Measurements from ENCODE around the gene GGNBP2. TPM values are rescaled to one million over a fixed set of nuclear protein-coding genes. Genes with fewer than 3 reads are reported as not detected.

GGNBP2 gene
- total and polyA plus RNA-seq, 2 of the 8 experiments (the other 6 are each of a cell fraction or from before 2014, with no cell fraction given), result 29.2 to 35.8 TPM

GRCh38 chr17:36597866-36598777 lies 53.4 kb downstream of the GGNBP2 start:
- Histone ChIP-seq H2BK120ac (replicated peaks; ENCODE audit: low read depth, low read length) (no peak overlapping the region), H3K79me2 (ENCODE audit: control insufficient read depth in 1 of 2, insufficient read depth in 2 of 2, low read length in 2 of 2) (peaks cover 2 to 16% of the 10 kb centered on the region in 2 experiments; a peak in 3 of 4 replicates), H2AFZ (ENCODE audit: low read length) (no peak overlapping the region), H4K5ac (ENCODE audit: insufficient read length, low read depth, low read length) (no peak overlapping the region), H3K18ac (ENCODE audit: extremely low read depth, low read length) (no peak overlapping the region), H2BK5ac (ENCODE audit: low read depth, low read length) (no peak overlapping the region), H3K9me3 (ENCODE audit: insufficient read depth in 2 of 2, low read depth in 1 of 2, low read length in 1 of 2) (no peaks in the 10 kb centered on the region), H2BK15ac (ENCODE audit: low read length) (no peak overlapping the region), H2BK12ac (ENCODE audit: low read depth, low read length) (no peak overlapping the region), H3K23ac (ENCODE audit: insufficient read length) (no peak overlapping the region), H4K91ac (replicated peaks; ENCODE audit: insufficient read length, low read length) (no peak overlapping the region), H3K27ac (ENCODE audit: low read depth, low read length) (no peak overlapping the region), H3K36me3 (ENCODE audit: control insufficient read depth in 2 of 4, insufficient read depth in 4 of 4, low read length in 3 of 4) (peaks cover 0 to 3% (median 2%) of the 10 kb centered on the region in 4 experiments; a peak in 3 of 8 replicates), H2BK20ac (ENCODE audit: low read length) (no peak overlapping the region), H3K4me1 (replicated peaks in 1 of 4; ENCODE audit: control insufficient read depth in 3 of 4, insufficient read depth in 4 of 4, low read length in 3 of 4) (peaks cover 9 to 24% (median 11%) of the 10 kb centered on the region in 4 experiments), H3K14ac (ENCODE audit: insufficient read length) (no peak overlapping the region), H3K9ac (replicated peaks in 1 of 4; ENCODE audit: extremely low read depth in 1 of 4, low read depth in 3 of 4, low read length in 3 of 4) (no peak overlapping the region), H3K4me2 (ENCODE audit: insufficient read depth in 1 of 2, low read depth in 2 of 2, low read length in 2 of 2) (no peak overlapping the region), H3K4ac (replicated peaks; ENCODE audit: insufficient read length, low read depth, low read length) (no peak overlapping the region), H4K20me1 (replicated peaks in 1 of 2; ENCODE audit: control insufficient read depth in 1 of 2, insufficient read depth in 2 of 2, low read length in 2 of 2) (peaks cover 2 to 4% of the 10 kb centered on the region in 2 experiments), H4K8ac (ENCODE audit: extremely low read depth, insufficient read depth, low read length) (no peak overlapping the region), H2AK5ac (ENCODE audit: low read depth, low read length) (no peak overlapping the region), H3K56ac (replicated peaks; ENCODE audit: insufficient read length, low read depth, low read length) (no peak overlapping the region), H3K27me3 (replicated peaks in 1 of 4; ENCODE audit: control insufficient read depth in 3 of 4, extremely low read depth in 1 of 4, insufficient read depth in 3 of 4, low read length in 3 of 4) (no peaks in the 10 kb centered on the region), H3K4me3 (ENCODE audit: extremely low read depth in 1 of 4, insufficient read depth in 2 of 4, low read depth in 3 of 4, low read length in 4 of 4) (no peak overlapping the region), H3K23me2 (ENCODE audit: low read depth, low read length) (peaks cover 10% of the 10 kb centered on the region), H3K79me1 (ENCODE audit: low read depth, low read length) (peaks cover 3% of the 10 kb centered on the region; the same call in 1 of the 2 replicates)
- POLR2A ChIA-PET (ENCODE audit: partially characterized antibody), result interaction anchor here (0.7 to 5.0 kb wide), 3 partner anchors 16 to 63 kb away, joined by 3 to 50 read pairs (median 5); partner anchors contain the start of genes MYO19 and PIGW
- CTCF ChIA-PET (ENCODE audit: partially characterized antibody), result interaction anchor here (0.9 to 1.8 kb wide), 4 partner anchors 13 to 63 kb away, joined by 3 to 4 read pairs (median 4); no protein-coding TSS in a partner anchor
- DNase-seq (ENCODE audit: low read depth in 1 of 2, low spot score in 2 of 2) (no peak), FAIRE-seq (no peak)
- WGBS, 2 experiments (ENCODE audit: extremely low coverage in 1 of 2, insufficient coverage in 1 of 2, insufficient read length in 1 of 2, insufficient replicate concordance in 2 of 2, low coverage in 1 of 2, low lambda C conversion rate in 2 of 2, missing lambda C conversion rate in 1 of 2), result 87% methylated on average over 11 of the region's 11 CpGs; no CpG with 5 or more reads in 1 of the 2 experiments
- TF ChIP-seq EP300 (IDR thresholded peaks at IDR 0.05; ENCODE audit: borderline replicate concordance in 1 of 2, low read depth in 2 of 2, low read length in 2 of 2), result no peak
- TF ChIP-seq KDM4A (IDR thresholded peaks at IDR 0.05; ENCODE audit: low read depth, low read length, severe bottlenecking), result no peak
